Hindlimb muscle (tissue), 1 donor: ENCODE results near the gene CD82. TPM values are rescaled to one million over a fixed set of nuclear protein-coding genes. Genes with fewer than 3 reads are reported as not detected.

Source experiments
- DNase-seq: peaks from one replicate; pipeline ENCODE4 v3.0.0-alpha.2; 2013
- polyA plus RNA-seq: library from polyadenylated mRNA; unstranded; fragments of 120-200 nt; gene quantifications from one replicate; pipeline ENCODE4 v1.2.1, GENCODE V29; 2013; ENCODE audit not compliant: insufficient read length

CD82 gene
- polyA plus RNA-seq, 1 donor, result 88.4 TPM

GRCh38 chr11:44602891-44603310, 37.4 kb downstream of the CD82 start:
- no peak for DNase-seq

- no peak for DNase-seq
Measured at GRCh38 chr11:44604171-44604581, 38.7 kb downstream of the CD82 start.

- no peak for DNase-seq
Measured at GRCh38 chr11:44605068-44605708, 39.7 kb downstream of the CD82 start.

GRCh38 chr11:44605965-44606364, 40.5 kb downstream of the CD82 start:
- DNase-seq, result no peak

GRCh38 chr11:44606472-44606871, 41.0 kb downstream of the CD82 start:
- no peak for DNase-seq

- no peak for DNase-seq
Measured at GRCh38 chr11:44607319-44607962, 42.0 kb downstream of the CD82 start.

- DNase-seq, result no peak
Measured at GRCh38 chr11:44607987-44608386, 42.5 kb downstream of the CD82 start.

- DNase-seq, result no peak
Measured at GRCh38 chr11:44608651-44608990, 43.2 kb downstream of the CD82 start.

GRCh38 chr11:44608991-44609782, 43.7 kb downstream of the CD82 start:
- no peak for DNase-seq

- DNase-seq, result no peak
Measured at GRCh38 chr11:44609783-44610155, 44.3 kb downstream of the CD82 start.

GRCh38 chr11:44610186-44610955, 44.9 kb downstream of the CD82 start:
- no peak for DNase-seq

- DNase-seq, result no peak
Measured at GRCh38 chr11:44611088-44611487, 45.6 kb downstream of the CD82 start.

- DNase-seq, result no peak
Measured at GRCh38 chr11:44611687-44612434, 46.4 kb downstream of the CD82 start.

GRCh38 chr11:44613153-44613552, 47.7 kb downstream of the CD82 start:
- DNase-seq, result no peak

GRCh38 chr11:44614281-44614775, 48.9 kb downstream of the CD82 start:
- DNase-seq, result no peak

- no peak for DNase-seq
Measured at GRCh38 chr11:44615041-44615755, 49.7 kb downstream of the CD82 start.

GRCh38 chr11:44615913-44616791, 50.7 kb downstream of the CD82 start:
- no peak for DNase-seq

- no peak for DNase-seq
Measured at GRCh38 chr11:44617671-44618461, 52.4 kb downstream of the CD82 start.
